HepG2 (cell line): ENCODE measurements around the gene OSGIN1. TPM values are rescaled to one million over a fixed set of nuclear protein-coding genes. Genes with fewer than 3 reads are reported as not detected.

Experiments used
- ATAD3A ChIP-seq: sonication (generic); formaldehyde crosslinking; IDR thresholded peaks from 2 replicates; pipeline ENCODE4 v1.4.0; 2020; ENCODE audit warnings: missing genetic modification reagents
- ATF1 ChIP-seq: IDR thresholded peaks from 2 replicates; pipeline ENCODE4 v1.6.1; 2016; ENCODE audit warnings: mild to moderate bottlenecking, control low read depth
- CEBPG ChIP-seq: IDR thresholded peaks from 2 replicates; pipeline ENCODE4 v1.6.1; 2016
- EHMT2 ChIP-seq: fragments of 200-600 bp; sonication (generic); IDR thresholded peaks from 2 replicates; pipeline ENCODE4 v1.7.0; 2017; ENCODE audit warnings: antibody characterized with exemption, low read depth, low read length, borderline replicate concordance
- FOSL1 ChIP-seq: sonication (generic); formaldehyde crosslinking; IDR thresholded peaks from 2 replicates; pipeline ENCODE4 v1.9.0; 2021; ENCODE audit warnings: missing genetic modification reagents, borderline replicate concordance
- HMG20B ChIP-seq: conservative IDR thresholded peaks from 2 replicates; pipeline ENCODE4 v1.6.1; 2016; ENCODE audit warnings: missing genetic modification reagents, missing compliant biosample characterization
- HNF4G ChIP-seq, 2 experiments: sonication (generic) in 1 of 2; formaldehyde crosslinking in 1 of 2; IDR thresholded peaks; 2 replicates each; pipeline versions ENCODE4 v1.4.0 to v1.6.1; 2011 to 2020; ENCODE audit warnings: borderline replicate concordance in 2 of 2, low read depth in 2 of 2, mild to moderate bottlenecking in 2 of 2, low read length in 1 of 2, missing genetic modification reagents in 1 of 2, moderate library complexity in 1 of 2
- KLF13 ChIP-seq: sonication (generic); formaldehyde crosslinking; IDR thresholded peaks from 2 replicates; pipeline ENCODE4 v1.4.0; 2020; ENCODE audit warnings: mild to moderate bottlenecking, missing genetic modification reagents
- MAX ChIP-seq: IDR thresholded peaks from 2 replicates; pipeline ENCODE4 v1.6.1; 2012; ENCODE audit warnings: inconsistent platforms
- MTA1 ChIP-seq: sonication (generic); formaldehyde crosslinking; IDR thresholded peaks from 2 replicates; pipeline ENCODE4 v1.4.0; 2020; ENCODE audit warnings: missing genetic modification reagents, mild to moderate bottlenecking, borderline replicate concordance
- NCOA2 ChIP-seq: sonication (generic); formaldehyde crosslinking; IDR thresholded peaks from 2 replicates; pipeline ENCODE4 v1.8.0; 2022; ENCODE audit warnings: inconsistent platforms
- NFE2 ChIP-seq: sonication (generic); formaldehyde crosslinking; IDR thresholded peaks from 2 replicates; pipeline ENCODE4 v1.4.0; 2020; ENCODE audit warnings: missing genetic modification reagents
- RNF219 ChIP-seq: sonication (generic); formaldehyde crosslinking; IDR thresholded peaks from 2 replicates; pipeline ENCODE4 v1.5.0; 2020; ENCODE audit warnings: mild to moderate bottlenecking, missing genetic modification reagents
- SMAD1 ChIP-seq: sonication (generic); formaldehyde crosslinking; IDR thresholded peaks from 2 replicates; pipeline ENCODE4 v1.4.0; 2020; ENCODE audit warnings: missing genetic modification reagents, low read depth, mild to moderate bottlenecking, borderline replicate concordance
- SNRNP70 ChIP-seq: fragments of 200-400 bp; formaldehyde crosslinking; IDR thresholded peaks from 2 replicates; pipeline ENCODE4 v1.6.1; 2017; ENCODE audit warnings: mild to moderate bottlenecking, low read depth, low read length, moderate library complexity
- YEATS2 ChIP-seq: sonication (generic); formaldehyde crosslinking; IDR thresholded peaks from 2 replicates; pipeline ENCODE4 v1.4.0; 2020; ENCODE audit warnings: missing genetic modification reagents, borderline replicate concordance
- ZBTB10 ChIP-seq: sonication (generic); formaldehyde crosslinking; IDR thresholded peaks from 2 replicates; pipeline ENCODE4 v1.4.0; 2020; ENCODE audit warnings: missing genetic modification reagents, borderline replicate concordance
- ZC3H4 ChIP-seq: sonication (generic); formaldehyde crosslinking; IDR thresholded peaks from 2 replicates; pipeline ENCODE4 v1.4.0; 2020; ENCODE audit warnings: missing genetic modification reagents, borderline replicate concordance
- ZKSCAN1 ChIP-seq: fragments of 150-350 bp; IDR thresholded peaks from 2 replicates; pipeline ENCODE4 v1.6.1; 2014; ENCODE audit warnings: low read length
- ZMYM2 ChIP-seq: sonication (generic); formaldehyde crosslinking; IDR thresholded peaks from 2 replicates; pipeline ENCODE4 v1.8.0; 2022; ENCODE audit warnings: mild to moderate bottlenecking, missing genetic modification reagents
- ZNF225 ChIP-seq: sonication (generic); formaldehyde crosslinking; IDR thresholded peaks from 2 replicates; pipeline ENCODE4 v1.4.0; 2020; ENCODE audit warnings: mild to moderate bottlenecking, missing genetic modification reagents
- ZNF235 ChIP-seq: sonication (generic); formaldehyde crosslinking; IDR thresholded peaks from 2 replicates; pipeline ENCODE4 v1.8.1; 2023; ENCODE audit warnings: mild to moderate bottlenecking, missing genetic modification reagents, borderline replicate concordance
- ZNF362 ChIP-seq: sonication (generic); formaldehyde crosslinking; IDR thresholded peaks from 2 replicates; pipeline ENCODE4 v1.4.0; 2020; ENCODE audit warnings: missing genetic modification reagents, mild to moderate bottlenecking, borderline replicate concordance
- ZNF878 ChIP-seq: sonication (generic); formaldehyde crosslinking; IDR thresholded peaks from 2 replicates; pipeline ENCODE4 v1.8.1; 2023; ENCODE audit warnings: mild to moderate bottlenecking, missing genetic modification reagents, moderate library complexity
- polyA plus RNA-seq, 8 experiments: library from polyadenylated mRNA; depleted of rRNA in 3 of 8; stranded (reverse) in 7 of 8; unstranded in 1 of 8; fragments of >200 nt; fragmentation: Illumina TruSeq in 4 of 8; extraction: Trizol in 4 of 8; gene quantifications; 2 replicates each; pipeline versions ENCODE4 v1.2.1 to v1.2.3, GENCODE V29; 2011 to 2016; ENCODE audit warnings: low read depth in 4 of 8, missing spikeins in 1 of 8, mixed read lengths in 1 of 8; ENCODE audit not compliant: insufficient read depth in 1 of 8
- total RNA-seq, 5 experiments: library from RNA; depleted of rRNA; stranded (reverse); fragments of >200 nt; fragmentation: Illumina TruSeq; extraction: Trizol; gene quantifications; 2 replicates each; pipeline ENCODE4 v1.2.3, GENCODE V29; 2016; ENCODE audit warnings: low read depth in 1 of 5

OSGIN1 gene
- total and polyA plus RNA-seq, 2 of the 13 experiments (the other 11 are each of a cell fraction or from before 2014, with no cell fraction given) = 20.5 to 27.1 TPM

GRCh38 chr16:83942815-83943515, 10.1 kb upstream of the OSGIN1 start (continued):
- TF ChIP-seq ZNF225 (CRISPR knock-in tag) = no peak; the same call in 1 of the 2 replicates
- peak; percentile 88 for TF ChIP-seq ATF1 (CRISPR knock-in tag)
- peak; percentile 96 for TF ChIP-seq HMG20B (CRISPR knock-in tag)
- TF ChIP-seq ZNF878 (CRISPR knock-in tag) = peak; percentile 99
- TF ChIP-seq RNF219 (CRISPR knock-in tag) = peak; percentile 88; the same call in 1 of the 2 replicates
- TF ChIP-seq EHMT2 = no peak
- TF ChIP-seq MTA1 = peak; percentile 94
- peak; percentile 93; the same call in 1 of the 2 replicates for TF ChIP-seq YEATS2 (CRISPR knock-in tag)
- TF ChIP-seq ZMYM2 (CRISPR knock-in tag) = peak; percentile 94
- TF ChIP-seq HNF4G (IDR thresholded peaks at IDR 0.05; ENCODE audit: borderline replicate concordance, low read depth, low read length) = peak; percentile 78; the same call in 1 of the 2 replicates
- peak; percentile 91; the same call in 1 of the 2 replicates for TF ChIP-seq HNF4G (CRISPR knock-in tag; IDR thresholded peaks at IDR 0.05; ENCODE audit: borderline replicate concordance, low read depth)
- no peak for TF ChIP-seq KLF13 (CRISPR knock-in tag)
- TF ChIP-seq FOSL1 (CRISPR knock-in tag) = no peak; the same call in 1 of the 2 replicates
- TF ChIP-seq ZNF362 (CRISPR knock-in tag) = peak; percentile 98
- TF ChIP-seq ATAD3A = no peak
- TF ChIP-seq NCOA2 (CRISPR knock-in tag) = peak; percentile 99
- peak; percentile 85 for TF ChIP-seq MAX
- TF ChIP-seq NFE2 (CRISPR knock-in tag) = no peak
- peak; percentile 81 for TF ChIP-seq CEBPG (CRISPR knock-in tag)
- TF ChIP-seq ZC3H4 (CRISPR knock-in tag) = no peak
- peak; percentile 77; the same call in 1 of the 2 replicates for TF ChIP-seq SMAD1
- no peak for TF ChIP-seq ZNF235 (CRISPR knock-in tag)
- TF ChIP-seq SNRNP70 = no peak
- no peak for TF ChIP-seq ZBTB10
- peak; percentile 49; the same call in 1 of the 2 replicates for TF ChIP-seq ZKSCAN1
